ENCODE results near the gene IGSF10. TPM values are rescaled to one million over a fixed set of nuclear protein-coding genes. Genes with fewer than 3 reads are reported as not detected.
"Not testable (repeated sequence)": the region's sequence is repeated elsewhere in the genome, so short reads cannot be mapped to it uniquely, and the experiment has no call there.

Gene IGSF10
- total RNA-seq, 1 experiment from 2014 or later = 0.66 TPM

GRCh38 chr3:151499168-151499567 lies 38.3 kb upstream of the IGSF10 start:
- H2AFZ ChIP-seq (ENCODE audit: low read length) = no peak overlapping the region
- no peak overlapping the region for H3K4me2 ChIP-seq (ENCODE audit: low read length)
- H3F3A ChIP-seq (ENCODE audit: low read length, unreplicated experiment) = no peaks in the 10 kb centered on the region
- no peaks in the 10 kb centered on the region for H3K36me3 ChIP-seq (ENCODE audit: low read depth, low read length)
- no peaks in the 10 kb centered on the region; the same call in 1 of the 2 replicates for H3K9me2 ChIP-seq (replicated peaks; ENCODE audit: low read length)
- H3K27ac ChIP-seq (ENCODE audit: low read length) = no peak overlapping the region
- peaks cover 5% of the 10 kb centered on the region; the same call in 1 of the 2 replicates for H3K4me1 ChIP-seq (ENCODE audit: insufficient read depth, low read length)
- intact Hi-C loops (cut with micrococcal nuclease) = no loop called here
- H3K27me3 ChIP-seq (ENCODE audit: low read length) = no peaks in the 10 kb centered on the region
- no peak for TF ChIP-seq EZH2 (IDR thresholded peaks at IDR 0.05; ENCODE audit: low read length, unreplicated experiment)
- POLR2A ChIA-PET (ENCODE audit: unreplicated experiment) = no interaction called here
- H3K79me2 ChIP-seq (ENCODE audit: low read length) = no peaks in the 10 kb centered on the region
- H3K9me3 ChIP-seq (ENCODE audit: low read length) = no peaks in the 10 kb centered on the region
- ATAC-seq (no peak), DNase-seq (no peak)
- CTCF ChIA-PET = no interaction called here
- H4K20me1 ChIP-seq (ENCODE audit: low read length) = no peaks in the 10 kb centered on the region
- no peak overlapping the region for H3K4me3 ChIP-seq (ENCODE audit: low read length)
- no TSS peak for BruUV-seq (replicated peaks)
- no peak overlapping the region for H3K9ac ChIP-seq (ENCODE audit: low read length)

- TF ChIP-seq CTCF (conservative IDR thresholded peaks at IDR 0.05; ENCODE audit: low read depth, low read length) (no peak), EZH2 (IDR thresholded peaks at IDR 0.05; ENCODE audit: low read length, unreplicated experiment) (no peak), EZH2phosphoT487 (IDR thresholded peaks at IDR 0.05; ENCODE audit: borderline replicate concordance, low read length) (no peak)
- no TSS peak for BruUV-seq (replicated peaks)
- Histone ChIP-seq H3K9me3 (ENCODE audit: low read length) (no peaks in the 10 kb centered on the region), H3K4me3 (ENCODE audit: low read length) (no peak overlapping the region), H3K79me2 (ENCODE audit: low read length) (no peaks in the 10 kb centered on the region), H3K9ac (ENCODE audit: low read length) (no peak overlapping the region), H2AFZ (ENCODE audit: low read length) (no peak overlapping the region), H3K4me2 (ENCODE audit: low read length) (no peak overlapping the region), H3K27me3 (ENCODE audit: low read length) (no peaks in the 10 kb centered on the region), H3F3A (ENCODE audit: low read length, unreplicated experiment) (no peaks in the 10 kb centered on the region), H3K27ac (ENCODE audit: low read length) (no peak overlapping the region), H3K9me2 (replicated peaks; ENCODE audit: low read length) (no peaks in the 10 kb centered on the region), H3K4me1 (ENCODE audit: insufficient read depth, low read length) (peaks cover 6% of the 10 kb centered on the region; the same call in 1 of the 2 replicates), H4K20me1 (ENCODE audit: low read length) (no peaks in the 10 kb centered on the region), H3K36me3 (ENCODE audit: low read depth, low read length) (no peaks in the 10 kb centered on the region)
- DNase-seq (no peak), ATAC-seq (no peak)
- ChIA-PET POLR2A (ENCODE audit: unreplicated experiment) (no interaction called here), CTCF (no interaction called here)
- intact Hi-C loops (cut with micrococcal nuclease) = no loop called here
Observed at GRCh38 chr3:151491525-151491924, 30.7 kb upstream of the IGSF10 start.

GRCh38 chr3:151487833-151488232 lies 27.0 kb upstream of the IGSF10 start:
- POLR2A ChIA-PET (ENCODE audit: unreplicated experiment); BruUV-seq (replicated peaks); H3K9me2 ChIP-seq (replicated peaks; ENCODE audit: low read length); H4K20me1 ChIP-seq (ENCODE audit: low read length); H3K4me2 ChIP-seq (ENCODE audit: low read length); H3K9me3 ChIP-seq (ENCODE audit: low read length); H3K4me1 ChIP-seq (ENCODE audit: insufficient read depth, low read length); ATAC-seq; intact Hi-C loops (cut with micrococcal nuclease); H3F3A ChIP-seq (ENCODE audit: low read length, unreplicated experiment); H3K4me3 ChIP-seq (ENCODE audit: low read length); H3K36me3 ChIP-seq (ENCODE audit: low read depth, low read length); H3K27ac ChIP-seq (ENCODE audit: low read length); H3K27me3 ChIP-seq (ENCODE audit: low read length); DNase-seq; H2AFZ ChIP-seq (ENCODE audit: low read length); H3K9ac ChIP-seq (ENCODE audit: low read length); H3K79me2 ChIP-seq (ENCODE audit: low read length): not testable (repeated sequence)
- CTCF ChIA-PET = interaction anchor here (0.7 kb wide), 1 partner anchor 175 kb away, joined by 3 read pairs; no protein-coding TSS in a partner anchor

- intact Hi-C loops (cut with micrococcal nuclease) = no loop called here
- POLR2A ChIA-PET (ENCODE audit: unreplicated experiment) = no interaction called here
- no peaks in the 10 kb centered on the region for H3K9me2 ChIP-seq (replicated peaks; ENCODE audit: low read length)
- H3K27me3 ChIP-seq (ENCODE audit: low read length) = no peaks in the 10 kb centered on the region
- H3K27ac ChIP-seq (ENCODE audit: low read length) = no peak overlapping the region
- CTCF ChIA-PET = no interaction called here
- BruUV-seq (replicated peaks) = no TSS peak
- H2AFZ ChIP-seq (ENCODE audit: low read length) = no peak overlapping the region
- H3K4me3 ChIP-seq (ENCODE audit: low read length) = no peak overlapping the region
- peaks cover 5% of the 10 kb centered on the region for H3K9me3 ChIP-seq (ENCODE audit: low read length)
- H3K4me1 ChIP-seq (ENCODE audit: insufficient read depth, low read length) = no peaks in the 10 kb centered on the region
- TF ChIP-seq EZH2phosphoT487 (IDR thresholded peaks at IDR 0.05; ENCODE audit: borderline replicate concordance, low read length) (no peak), CTCF (conservative IDR thresholded peaks at IDR 0.05; ENCODE audit: low read depth, low read length) (no peak), EZH2 (IDR thresholded peaks at IDR 0.05; ENCODE audit: low read length, unreplicated experiment) (no peak)
- no peaks in the 10 kb centered on the region for H3K36me3 ChIP-seq (ENCODE audit: low read depth, low read length)
- no peak for ATAC-seq
- H4K20me1 ChIP-seq (ENCODE audit: low read length) = no peaks in the 10 kb centered on the region
- no peak for DNase-seq
- no peaks in the 10 kb centered on the region for H3K79me2 ChIP-seq (ENCODE audit: low read length)
- H3K4me2 ChIP-seq (ENCODE audit: low read length) = no peak overlapping the region
- no peak overlapping the region for H3K9ac ChIP-seq (ENCODE audit: low read length)
- no peaks in the 10 kb centered on the region for H3F3A ChIP-seq (ENCODE audit: low read length, unreplicated experiment)
Observed at GRCh38 chr3:151483961-151484520, 23.2 kb upstream of the IGSF10 start.
